Muscle layer of duodenum (tissue), 2 donors: ENCODE data around the gene ANKDD1B.

Experiments used
- H3K27ac ChIP-seq: one replicate; pipeline ENCODE4 v1.7.0; 2013; ENCODE audit warnings: mild to moderate bottlenecking, low read length
- H3K27me3 ChIP-seq: one replicate; pipeline ENCODE4 v1.7.0; 2013; ENCODE audit warnings: low read depth, mild to moderate bottlenecking, control low read depth, low read length
- H3K36me3 ChIP-seq, 2 donors: one replicate each; pipeline ENCODE4 v1.7.0; 2013; ENCODE audit warnings: low read length in 2 of 2, control low read depth in 1 of 2, mild to moderate bottlenecking in 1 of 2; ENCODE audit not compliant: insufficient read depth in 2 of 2, control insufficient read depth in 1 of 2
- H3K4me1 ChIP-seq, 2 donors: one replicate each; pipeline ENCODE4 v1.7.0; 2013; ENCODE audit warnings: low read length in 2 of 2, mild to moderate bottlenecking in 2 of 2, control low read depth in 1 of 2, moderate library complexity in 1 of 2; ENCODE audit not compliant: insufficient read depth in 2 of 2, control insufficient read depth in 1 of 2
- H3K4me3 ChIP-seq, 2 donors: one replicate each; pipeline ENCODE4 v1.7.0; 2013; ENCODE audit warnings: low read length in 2 of 2, low read depth in 1 of 2, mild to moderate bottlenecking in 1 of 2
- H3K9me3 ChIP-seq, 2 donors: one replicate each; pipeline ENCODE4 v1.7.0; 2013; ENCODE audit warnings: low read length in 2 of 2, control low read depth in 1 of 2, mild to moderate bottlenecking in 1 of 2; ENCODE audit not compliant: control insufficient read depth in 1 of 2
- donor health status: healthy.

Gene ANKDD1B

GRCh38 chr5:75616971-75617621 is 5.8 kb downstream of the ANKDD1B start:
- Histone ChIP-seq H3K4me1 (no peaks in the 10 kb centered on the region), H3K27me3 (no peaks in the 10 kb centered on the region), H3K27ac (no peak overlapping the region), H3K9me3 (no peaks in the 10 kb centered on the region), H3K4me3 (no peak overlapping the region), H3K36me3 (no peaks in the 10 kb centered on the region)

GRCh38 chr5:75617736-75618352 is 6.6 kb downstream of the ANKDD1B start:
- no peaks in the 10 kb centered on the region for H3K36me3 ChIP-seq
- no peak overlapping the region for H3K4me3 ChIP-seq
- H3K27me3 ChIP-seq, result no peaks in the 10 kb centered on the region
- H3K4me1 ChIP-seq, result no peaks in the 10 kb centered on the region
- no peak overlapping the region for H3K27ac ChIP-seq
- H3K9me3 ChIP-seq, result no peaks in the 10 kb centered on the region

GRCh38 chr5:75620184-75620959 is 9.1 kb downstream of the ANKDD1B start:
- Histone ChIP-seq H3K4me3 (no peak overlapping the region), H3K9me3 (no peaks in the 10 kb centered on the region), H3K36me3 (no peaks in the 10 kb centered on the region), H3K27me3 (no peaks in the 10 kb centered on the region), H3K4me1 (no peaks in the 10 kb centered on the region), H3K27ac (no peak overlapping the region)

- no peaks in the 10 kb centered on the region for H3K4me1 ChIP-seq
- no peaks in the 10 kb centered on the region for H3K36me3 ChIP-seq
- no peak overlapping the region for H3K4me3 ChIP-seq
- no peaks in the 10 kb centered on the region for H3K9me3 ChIP-seq
- no peaks in the 10 kb centered on the region for H3K27me3 ChIP-seq
- H3K27ac ChIP-seq, result no peak overlapping the region
These were observed 11.3 kb downstream of the ANKDD1B start for GRCh38 chr5:75622564-75622963.

- Histone ChIP-seq H3K27ac (no peak overlapping the region), H3K9me3 (no peaks in the 10 kb centered on the region), H3K36me3 (no peaks in the 10 kb centered on the region), H3K4me3 (no peak overlapping the region), H3K27me3 (no peaks in the 10 kb centered on the region), H3K4me1 (no peaks in the 10 kb centered on the region)
These were observed 12.6 kb downstream of the ANKDD1B start for GRCh38 chr5:75623846-75624245.

GRCh38 chr5:75626959-75627358 is 15.7 kb downstream of the ANKDD1B start:
- Histone ChIP-seq H3K4me3 (no peak overlapping the region), H3K27ac (no peak overlapping the region), H3K27me3 (no peaks in the 10 kb centered on the region), H3K4me1 (no peaks in the 10 kb centered on the region), H3K9me3 (no peaks in the 10 kb centered on the region), H3K36me3 (no peaks in the 10 kb centered on the region)

- no peaks in the 10 kb centered on the region for H3K36me3 ChIP-seq
- no peaks in the 10 kb centered on the region for H3K9me3 ChIP-seq
- no peaks in the 10 kb centered on the region for H3K27me3 ChIP-seq
- no peak overlapping the region for H3K27ac ChIP-seq
- no peak overlapping the region for H3K4me3 ChIP-seq
- H3K4me1 ChIP-seq, result no peaks in the 10 kb centered on the region
These were observed 16.5 kb downstream of the ANKDD1B start for GRCh38 chr5:75627801-75628200.

- H3K27ac ChIP-seq, result no peak overlapping the region
- H3K4me1 ChIP-seq, result no peaks in the 10 kb centered on the region
- no peaks in the 10 kb centered on the region for H3K27me3 ChIP-seq
- H3K36me3 ChIP-seq, result no peaks in the 10 kb centered on the region
- no peak overlapping the region for H3K4me3 ChIP-seq
- H3K9me3 ChIP-seq, result no peaks in the 10 kb centered on the region
These were observed 19.6 kb downstream of the ANKDD1B start for GRCh38 chr5:75630875-75631274.

- H3K4me3 ChIP-seq, result no peak overlapping the region
- H3K9me3 ChIP-seq, result no peaks in the 10 kb centered on the region
- H3K27me3 ChIP-seq, result no peaks in the 10 kb centered on the region
- no peak overlapping the region for H3K27ac ChIP-seq
- H3K4me1 ChIP-seq, result no peaks in the 10 kb centered on the region
- H3K36me3 ChIP-seq, result no peaks in the 10 kb centered on the region
These were observed 21.1 kb downstream of the ANKDD1B start for GRCh38 chr5:75632321-75632720.

- no peaks in the 10 kb centered on the region for H3K27me3 ChIP-seq
- H3K27ac ChIP-seq, result no peak overlapping the region
- no peak overlapping the region for H3K4me3 ChIP-seq
- no peaks in the 10 kb centered on the region for H3K4me1 ChIP-seq
- H3K36me3 ChIP-seq, result no peaks in the 10 kb centered on the region
- peaks cover 0 to 5% of the 10 kb centered on the region in 2 donors for H3K9me3 ChIP-seq
These were observed 26.7 kb downstream of the ANKDD1B start for GRCh38 chr5:75637949-75638348.

- no peaks in the 10 kb centered on the region for H3K27me3 ChIP-seq
- H3K27ac ChIP-seq, result no peak overlapping the region
- peaks cover 0 to 5% of the 10 kb centered on the region in 2 donors for H3K9me3 ChIP-seq
- no peaks in the 10 kb centered on the region for H3K36me3 ChIP-seq
- no peak overlapping the region for H3K4me3 ChIP-seq
- no peaks in the 10 kb centered on the region for H3K4me1 ChIP-seq
These were observed 28.5 kb downstream of the ANKDD1B start for GRCh38 chr5:75639535-75640311.
